EL (cell line): ENCODE data around the gene RAPGEF2.
"Not testable (repeated sequence)": the region's sequence is repeated elsewhere in the genome, so short reads cannot be mapped to it uniquely, and the experiment has no call there.

Experiments used
- DNase-seq: peaks from one replicate; pipeline ENCODE4 v3.0.0-alpha.2; 2016

RAPGEF2 gene

DNA sequence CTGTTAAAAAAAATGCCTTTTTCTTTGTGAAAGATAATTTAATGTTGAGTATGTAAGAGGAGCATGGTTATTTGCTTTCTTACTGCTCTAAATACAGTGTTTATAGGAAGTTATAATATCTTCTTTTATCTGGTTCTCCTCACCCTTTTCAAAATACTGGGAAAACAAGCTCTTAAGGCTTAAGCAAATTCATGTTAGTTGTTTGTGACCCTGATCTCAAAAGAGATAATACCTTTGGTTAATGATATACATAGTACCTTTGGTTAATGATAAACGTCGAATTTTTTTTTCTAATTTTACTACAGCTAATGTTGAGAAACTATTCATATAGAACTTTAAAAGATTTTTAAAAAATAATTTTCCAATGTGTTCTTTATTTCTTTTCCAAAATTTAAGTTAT lies 180.1 kb downstream of the RAPGEF2 start:
- DNase-seq, result no peak

DNA sequence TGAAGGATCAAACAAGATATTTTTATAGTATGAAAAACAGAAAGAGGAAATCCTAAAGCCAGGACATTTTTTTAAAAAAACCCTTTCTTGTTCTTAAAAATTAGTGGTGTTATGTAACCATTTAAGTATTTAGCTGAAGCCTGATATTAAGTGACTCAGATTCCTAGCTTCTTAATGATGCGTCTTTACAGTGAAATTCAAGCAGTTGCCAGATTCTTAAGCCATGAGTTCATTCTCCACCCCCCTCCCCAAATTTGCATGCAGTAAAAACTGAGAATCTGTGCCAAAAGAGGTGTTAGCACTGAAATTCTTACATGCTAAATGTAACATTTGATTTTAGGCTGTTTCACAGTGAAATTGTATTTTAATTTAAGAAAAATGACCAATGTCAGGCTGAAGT lies 180.8 kb downstream of the RAPGEF2 start:
- DNase-seq, result peak; percentile 92

DNA sequence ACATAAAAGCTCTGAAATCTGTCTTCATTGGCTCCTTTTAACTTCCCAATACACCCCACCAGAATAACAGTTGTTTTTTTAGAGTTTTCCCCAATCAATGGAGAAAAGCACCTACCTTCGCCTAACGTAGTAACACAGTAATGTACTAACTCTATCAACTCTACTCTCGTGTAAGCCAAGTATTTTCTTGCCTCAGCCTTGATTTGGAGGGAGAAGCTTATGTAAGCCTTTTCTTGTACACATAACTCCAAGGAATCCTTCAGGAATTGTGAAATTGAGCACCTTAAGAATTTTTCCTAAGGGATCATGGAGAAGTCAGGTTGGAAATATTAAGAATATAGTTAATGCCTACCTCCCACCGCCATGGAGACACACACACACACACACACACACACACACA lies 181.2 kb downstream of the RAPGEF2 start:
- peak; percentile 31 for DNase-seq

DNA sequence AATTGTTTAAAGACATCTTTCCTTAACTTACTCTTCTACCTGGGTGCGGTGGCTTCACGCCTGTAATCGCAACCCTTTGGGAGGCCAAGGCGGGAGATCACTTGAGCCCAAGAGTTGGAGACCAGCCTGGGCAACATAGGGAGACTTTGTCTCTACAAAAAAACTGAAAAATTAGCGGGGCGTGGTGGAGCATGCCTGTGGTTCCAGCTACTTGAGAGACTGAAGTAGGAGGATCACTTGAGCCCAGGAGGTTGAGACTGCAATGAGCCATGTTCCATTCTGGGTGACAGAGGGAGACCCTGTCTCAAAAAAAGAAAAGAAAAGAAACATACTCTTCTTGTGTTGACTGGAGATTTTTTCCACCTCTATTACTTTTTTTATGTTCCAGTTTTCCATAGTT lies 181.9 kb downstream of the RAPGEF2 start:
- DNase-seq, result no peak

GRCh38 chr4:159287767-159288166 lies 184.9 kb downstream of the RAPGEF2 start:
- no peak for DNase-seq

- no peak for DNase-seq
These were observed 186.8 kb downstream of the RAPGEF2 start for GRCh38 chr4:159289682-159290081.

DNA sequence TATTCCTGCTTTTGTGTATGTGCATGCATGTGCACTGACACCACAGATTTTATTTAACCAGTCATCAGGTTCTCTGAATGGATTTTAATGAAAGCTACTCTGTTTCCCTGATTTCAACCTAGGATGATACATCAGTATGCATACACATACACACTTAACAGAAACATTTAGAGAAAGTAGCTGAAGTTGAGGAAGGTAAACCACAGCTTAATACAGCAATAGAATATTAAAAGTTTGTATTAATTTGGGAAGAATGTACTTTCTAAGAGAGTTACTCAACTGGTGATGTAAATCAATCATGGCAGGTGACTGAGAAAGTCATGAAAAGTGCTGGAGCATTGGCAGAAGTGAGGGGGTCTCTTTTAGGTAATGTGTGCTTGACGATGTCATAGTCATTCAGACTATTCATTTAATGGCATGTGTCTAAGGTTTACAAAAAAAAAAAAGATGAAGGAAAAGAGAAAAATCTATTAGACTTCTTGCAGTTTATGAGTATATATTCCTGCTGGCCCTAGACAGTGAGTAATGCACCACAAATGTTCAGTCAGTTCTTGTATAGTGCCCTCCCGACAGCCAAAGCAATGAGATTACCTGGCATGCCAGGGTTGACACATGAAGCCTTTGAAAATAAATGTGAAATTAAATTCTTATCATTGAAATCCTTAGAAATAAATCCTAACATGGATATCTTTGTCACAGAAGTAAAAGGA lies 187.6 kb downstream of the RAPGEF2 start:
- DNase-seq, result peak; percentile 56

DNA sequence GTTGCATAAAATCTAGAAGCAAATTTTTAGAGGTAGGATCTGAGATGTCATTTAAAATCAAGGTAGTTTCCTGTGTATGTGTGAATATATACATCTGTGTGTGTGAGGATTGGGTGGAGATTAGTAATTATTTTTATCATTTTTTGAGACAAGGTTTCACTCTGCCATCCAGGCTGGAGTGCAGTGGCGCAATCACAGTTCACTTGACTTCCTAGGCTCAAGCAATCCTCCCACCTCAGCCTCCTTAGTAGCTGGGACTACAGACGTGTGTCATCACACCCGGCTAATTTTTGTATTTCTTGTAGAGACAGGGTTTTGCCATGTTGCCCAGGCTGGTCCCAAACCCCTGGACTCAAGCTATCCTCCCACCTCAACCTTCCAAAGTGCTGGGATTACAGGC lies 188.3 kb downstream of the RAPGEF2 start:
- no peak for DNase-seq

GRCh38 chr4:159292137-159292896 lies 189.4 kb downstream of the RAPGEF2 start:
- no peak for DNase-seq

- no peak for DNase-seq
These were observed 191.1 kb downstream of the RAPGEF2 start for GRCh38 chr4:159293811-159294515.

GRCh38 chr4:159296061-159296460 lies 193.2 kb downstream of the RAPGEF2 start:
- peak; percentile 66 for DNase-seq

- no peak for DNase-seq
These were observed 194.2 kb downstream of the RAPGEF2 start for GRCh38 chr4:159297091-159297490.

GRCh38 chr4:159298502-159298901 lies 195.6 kb downstream of the RAPGEF2 start:
- peak; percentile 65 for DNase-seq

- no peak for DNase-seq
These were observed 200.6 kb downstream of the RAPGEF2 start for GRCh38 chr4:159303435-159303834.

- DNase-seq, result no peak
These were observed 202.2 kb downstream of the RAPGEF2 start for GRCh38 chr4:159305129-159305528.

DNA sequence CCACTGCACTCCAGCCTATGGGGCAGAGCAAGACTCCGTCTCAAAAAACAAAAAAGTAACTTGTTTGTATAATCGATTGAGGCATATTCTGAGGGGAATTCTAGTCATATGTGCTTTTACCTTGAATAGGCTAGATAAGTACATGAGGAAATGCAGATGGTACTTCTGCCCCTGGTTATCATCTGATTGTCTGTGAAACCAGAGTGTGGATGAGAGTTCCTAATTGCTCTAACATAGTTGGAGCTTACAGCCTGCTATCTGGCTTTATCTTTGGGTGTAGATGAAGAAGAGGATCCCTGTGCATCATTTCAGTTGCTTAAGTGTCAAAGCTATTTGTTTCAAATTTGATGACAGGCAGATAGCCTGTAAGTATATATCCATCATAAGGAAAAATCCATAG lies 205.1 kb downstream of the RAPGEF2 start:
- DNase-seq, result no peak

DNA sequence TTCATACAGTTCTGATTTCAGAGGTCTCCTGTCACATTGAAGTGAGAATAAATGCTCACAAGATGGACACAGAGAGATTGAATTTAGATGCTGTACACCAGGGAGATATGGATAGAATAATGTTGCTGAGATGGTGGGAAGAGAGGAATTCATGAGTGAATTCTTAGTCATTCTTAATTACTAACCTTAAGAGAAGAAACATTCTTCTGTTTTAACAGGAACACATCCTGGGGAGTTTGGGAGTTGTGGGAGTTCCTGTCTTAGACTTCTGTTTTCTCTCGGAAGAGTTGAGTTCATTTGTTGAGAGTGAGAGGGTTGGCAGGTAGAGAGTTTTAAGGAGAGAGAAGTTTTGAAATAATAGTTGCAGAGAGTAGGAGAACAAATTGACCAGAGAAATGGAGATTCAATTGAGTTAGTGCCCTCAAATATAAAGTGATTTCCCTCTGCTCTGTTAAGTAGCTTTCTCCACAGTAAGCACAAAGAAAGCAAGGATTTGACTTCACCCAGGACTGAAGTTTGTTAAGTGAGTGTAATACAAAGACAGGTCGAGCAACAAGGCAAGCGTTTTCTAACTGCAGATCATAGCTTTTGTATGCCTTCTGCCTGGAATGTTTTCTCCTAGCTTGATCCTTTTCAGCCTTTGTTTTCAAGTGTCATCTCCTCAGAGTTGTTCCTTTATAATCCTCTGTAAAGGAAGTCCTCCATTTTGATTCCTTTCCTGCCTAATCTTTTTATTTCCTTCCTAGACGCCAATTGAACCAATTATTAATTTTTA lies 205.9 kb downstream of the RAPGEF2 start:
- peak; percentile 55 for DNase-seq

DNA sequence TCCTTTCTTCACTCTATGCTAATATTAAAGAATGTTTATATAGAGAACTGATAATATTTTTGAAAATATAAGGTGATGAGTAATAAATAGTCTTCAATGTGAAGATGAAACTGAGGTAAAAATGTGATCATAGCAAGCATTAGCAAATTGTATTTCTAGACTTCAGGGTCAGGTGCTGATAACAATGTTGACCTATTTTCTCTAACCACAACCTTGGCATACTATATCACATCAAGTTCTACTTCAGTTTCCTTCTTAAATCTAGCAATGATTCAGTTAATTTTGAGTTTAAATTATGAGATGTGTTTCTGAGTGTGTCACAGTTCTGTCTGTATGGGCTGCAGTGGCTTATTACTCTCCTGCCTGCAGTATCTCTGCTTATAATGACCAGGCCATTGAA lies 209.4 kb downstream of the RAPGEF2 start:
- DNase-seq, result no peak

DNA sequence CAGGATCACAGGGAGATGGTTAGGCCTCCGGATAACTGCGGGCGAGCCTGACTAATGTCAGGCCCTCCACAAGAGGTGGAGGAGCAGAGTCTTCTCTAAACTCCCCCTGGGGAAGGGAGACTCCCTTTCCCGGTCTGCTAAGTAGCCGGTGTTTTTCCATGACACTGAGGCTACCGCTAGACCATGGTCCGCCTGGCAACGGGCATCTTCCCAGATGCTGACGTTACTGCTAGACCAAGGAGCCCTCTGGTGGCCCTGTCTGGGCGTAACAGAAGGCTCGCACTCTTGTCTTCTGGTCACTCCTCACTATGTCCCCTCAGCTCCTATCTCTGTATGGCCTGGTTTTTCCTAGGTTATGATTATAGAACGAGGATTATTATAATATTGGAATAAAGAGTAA lies 213.0 kb downstream of the RAPGEF2 start:
- not testable (repeated sequence) for DNase-seq

DNA sequence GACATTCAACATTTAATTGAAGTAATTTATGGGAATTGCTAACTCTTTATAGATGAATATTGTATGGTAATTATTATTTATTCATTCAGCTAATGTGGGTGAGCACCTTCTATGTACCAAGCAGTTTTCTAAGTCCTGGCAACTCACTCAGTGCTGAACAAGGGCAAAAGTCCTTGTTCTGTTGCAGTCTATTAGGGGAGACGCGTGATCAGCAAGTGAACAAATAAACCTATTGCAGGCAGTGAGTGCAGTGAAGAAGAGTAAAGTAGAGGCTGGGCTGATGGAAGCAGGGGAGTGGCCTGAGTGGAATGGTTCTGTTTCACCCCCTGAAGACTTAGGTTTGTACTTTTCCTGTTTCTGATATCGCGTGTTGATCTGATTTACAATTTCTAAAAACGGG lies 214.3 kb downstream of the RAPGEF2 start:
- no peak for DNase-seq

GRCh38 chr4:159319027-159319426 lies 216.1 kb downstream of the RAPGEF2 start:
- DNase-seq, result no peak

GRCh38 chr4:159326480-159326879 lies 223.6 kb downstream of the RAPGEF2 start:
- no peak for DNase-seq

DNA sequence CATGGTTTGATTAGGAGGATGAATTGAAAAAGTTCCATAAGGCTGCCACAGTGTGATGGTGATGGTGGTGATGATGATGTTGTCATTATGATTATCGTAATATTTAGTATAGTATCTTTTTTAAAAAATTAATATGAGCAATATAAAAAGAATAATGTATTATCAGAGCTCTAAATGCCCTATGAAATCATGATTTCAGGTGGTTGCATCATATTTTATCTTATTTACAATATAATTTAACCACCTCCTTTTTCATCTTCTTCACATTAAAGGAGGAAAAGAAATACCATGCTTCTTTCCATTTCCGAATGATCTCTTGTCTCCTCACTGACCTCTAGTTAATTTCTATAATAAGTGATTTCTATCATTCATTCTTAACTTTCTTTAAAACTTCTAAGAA lies 225.9 kb downstream of the RAPGEF2 start:
- no peak for DNase-seq
